GM18867 (cell line): ENCODE data around the gene RAB40A.
"Not testable (repeated sequence)": the region's sequence is repeated elsewhere in the genome, so short reads cannot be mapped to it uniquely, and the experiment has no call there.

Source experiments
- ATAC-seq: cut with Tn5 transposase; IDR thresholded peaks from one replicate; pipeline ENCODE4 v1.9.1; 2021; ENCODE audit warnings: mild to moderate bottlenecking, moderate library complexity; ENCODE audit not compliant: unreplicated experiment

RAB40A gene

GRCh38 chrX:103464774-103465117 is 54.5 kb downstream of the RAB40A start:
- peak; percentile 96 for ATAC-seq

GRCh38 chrX:103464072-103464773 is 55.1 kb downstream of the RAB40A start:
- ATAC-seq, result peak; percentile 79

GRCh38 chrX:103461156-103461555 is 58.1 kb downstream of the RAB40A start:
- no peak for ATAC-seq

- not testable (repeated sequence) for ATAC-seq
These were observed 59.1 kb downstream of the RAB40A start for GRCh38 chrX:103460001-103460755.

GRCh38 chrX:103453655-103454054 is 65.6 kb downstream of the RAB40A start:
- no peak for ATAC-seq
